Subcutaneous abdominal adipose tissue (tissue), 5 donors: ENCODE data around the gene KRT76.

Experiments used
- H3K27ac ChIP-seq: one replicate; pipeline ENCODE4 v1.7.0; 2013; ENCODE audit warnings: low read depth, mild to moderate bottlenecking, inconsistent platforms, low read length, moderate library complexity
- H3K27me3 ChIP-seq, 5 donors: one replicate each; pipeline ENCODE4 v1.7.0; 2013; ENCODE audit warnings: low read length in 5 of 5, inconsistent platforms in 1 of 5; ENCODE audit not compliant: control insufficient read depth in 5 of 5, insufficient read depth in 4 of 5
- H3K36me3 ChIP-seq, 5 donors: one replicate each; pipeline ENCODE4 v1.7.0; 2013; ENCODE audit warnings: low read length in 5 of 5; ENCODE audit not compliant: control insufficient read depth in 5 of 5, insufficient read depth in 5 of 5
- H3K4me1 ChIP-seq, 5 donors: one replicate each; pipeline ENCODE4 v1.7.0; 2013; ENCODE audit warnings: low read length in 5 of 5, mild to moderate bottlenecking in 3 of 5, moderate library complexity in 1 of 5; ENCODE audit not compliant: control insufficient read depth in 5 of 5, insufficient read depth in 5 of 5
- H3K4me3 ChIP-seq, 5 donors: one replicate each; pipeline ENCODE4 v1.7.0; 2013; ENCODE audit warnings: low read length in 5 of 5, low read depth in 1 of 5
- H3K9ac ChIP-seq, 5 donors: one replicate each; pipeline ENCODE4 v1.7.0; 2013; ENCODE audit warnings: low read length in 5 of 5, mild to moderate bottlenecking in 4 of 5, moderate library complexity in 3 of 5
- H3K9me3 ChIP-seq, 5 donors: one replicate each; pipeline ENCODE4 v1.7.0; 2013; ENCODE audit warnings: low read length in 5 of 5; ENCODE audit not compliant: control insufficient read depth in 5 of 5
- donor health status: healthy.
- donor health status: healthy.
- donor health status: healthy.
- donor health status: healthy.
- donor health status: healthy.

Gene KRT76

GRCh38 chr12:52739963-52740362 lies 37.2 kb downstream of the KRT76 start:
- Histone ChIP-seq H3K4me3 (no peak overlapping the region), H3K4me1 (no peaks in the 10 kb centered on the region), H3K27ac (no peak overlapping the region), H3K36me3 (no peaks in the 10 kb centered on the region), H3K9ac (no peak overlapping the region), H3K9me3 (peaks cover 0 to 2% (median 0%) of the 10 kb centered on the region in 5 donors), H3K27me3 (peaks cover 6 to 14% (median 13%) of the 10 kb centered on the region in 5 donors)

GRCh38 chr12:52735816-52736632 lies 41.1 kb downstream of the KRT76 start:
- peaks cover 0 to 2% (median 0%) of the 10 kb centered on the region in 5 donors for H3K9me3 ChIP-seq
- no peaks in the 10 kb centered on the region for H3K36me3 ChIP-seq
- no peak overlapping the region for H3K9ac ChIP-seq
- H3K27ac ChIP-seq, result no peak overlapping the region
- H3K4me1 ChIP-seq, result no peaks in the 10 kb centered on the region
- peaks cover 8 to 18% (median 12%) of the 10 kb centered on the region in 5 donors for H3K27me3 ChIP-seq
- H3K4me3 ChIP-seq, result no peak overlapping the region

- H3K9ac ChIP-seq, result no peak overlapping the region
- no peaks in the 10 kb centered on the region for H3K36me3 ChIP-seq
- H3K9me3 ChIP-seq, result peaks cover 0 to 2% (median 0%) of the 10 kb centered on the region in 5 donors
- H3K27me3 ChIP-seq, result peaks cover 8 to 18% (median 12%) of the 10 kb centered on the region in 5 donors
- no peaks in the 10 kb centered on the region for H3K4me1 ChIP-seq
- no peak overlapping the region for H3K4me3 ChIP-seq
- H3K27ac ChIP-seq, result no peak overlapping the region
Measured at GRCh38 chr12:52735106-52735505, 42.0 kb downstream of the KRT76 start.

- no peaks in the 10 kb centered on the region for H3K4me1 ChIP-seq
Measured at GRCh38 chr12:52730793-52731192, 46.4 kb downstream of the KRT76 start.

GRCh38 chr12:52730383-52730782 lies 46.8 kb downstream of the KRT76 start:
- H3K9me3 ChIP-seq, result peaks cover 0 to 2% (median 0%) of the 10 kb centered on the region in 5 donors
- H3K27ac ChIP-seq, result no peak overlapping the region
- H3K4me3 ChIP-seq, result no peak overlapping the region
- H3K27me3 ChIP-seq, result peaks cover 6 to 17% (median 10%) of the 10 kb centered on the region in 5 donors
- no peaks in the 10 kb centered on the region for H3K4me1 ChIP-seq
- H3K36me3 ChIP-seq, result no peaks in the 10 kb centered on the region
- no peak overlapping the region for H3K9ac ChIP-seq

More at GRCh38 chr12:52730793-52731192, 46.4 kb downstream of the KRT76 start:
- H3K9me3 ChIP-seq, result peaks cover 0 to 2% (median 0%) of the 10 kb centered on the region in 5 donors
- no peak overlapping the region for H3K4me3 ChIP-seq
- peaks cover 6 to 18% (median 12%) of the 10 kb centered on the region in 5 donors for H3K27me3 ChIP-seq
- H3K27ac ChIP-seq, result no peak overlapping the region
- H3K9ac ChIP-seq, result no peak overlapping the region
- H3K36me3 ChIP-seq, result no peaks in the 10 kb centered on the region

GRCh38 chr12:52729147-52729546 lies 48.0 kb downstream of the KRT76 start:
- H3K27me3 ChIP-seq, result peaks cover 0 to 12% (median 7%) of the 10 kb centered on the region in 5 donors

GRCh38 chr12:52728374-52728773 lies 48.8 kb downstream of the KRT76 start:
- H3K36me3 ChIP-seq, result no peaks in the 10 kb centered on the region
- no peaks in the 10 kb centered on the region for H3K9me3 ChIP-seq
- peaks cover 0 to 8% (median 5%) of the 10 kb centered on the region in 5 donors for H3K27me3 ChIP-seq
- no peak overlapping the region for H3K27ac ChIP-seq
- H3K9ac ChIP-seq, result no peak overlapping the region
- no peak overlapping the region for H3K4me3 ChIP-seq
- no peaks in the 10 kb centered on the region for H3K4me1 ChIP-seq

More at GRCh38 chr12:52729147-52729546, 48.0 kb downstream of the KRT76 start:
- H3K36me3 ChIP-seq, result no peaks in the 10 kb centered on the region
- no peak overlapping the region for H3K4me3 ChIP-seq
- H3K9me3 ChIP-seq, result peaks cover 0 to 1% (median 0%) of the 10 kb centered on the region in 5 donors
- no peak overlapping the region for H3K9ac ChIP-seq
- H3K27ac ChIP-seq, result no peak overlapping the region
- H3K4me1 ChIP-seq, result no peaks in the 10 kb centered on the region

- no peaks in the 10 kb centered on the region for H3K4me1 ChIP-seq
- no peaks in the 10 kb centered on the region for H3K9me3 ChIP-seq
- no peak overlapping the region for H3K9ac ChIP-seq
- no peaks in the 10 kb centered on the region for H3K36me3 ChIP-seq
- no peak overlapping the region for H3K27ac ChIP-seq
- peaks cover 0 to 12% (median 3%) of the 10 kb centered on the region in 5 donors for H3K27me3 ChIP-seq
- H3K4me3 ChIP-seq, result no peak overlapping the region
Measured at GRCh38 chr12:52727037-52727436, 50.1 kb downstream of the KRT76 start.

GRCh38 chr12:52726451-52726850 lies 50.7 kb downstream of the KRT76 start:
- H3K9me3 ChIP-seq, result no peaks in the 10 kb centered on the region
- no peak overlapping the region for H3K27ac ChIP-seq
- H3K4me1 ChIP-seq, result no peaks in the 10 kb centered on the region
- no peak overlapping the region for H3K9ac ChIP-seq
- peaks cover 2 to 8% (median 3%) of the 10 kb centered on the region in 5 donors for H3K27me3 ChIP-seq
- no peak overlapping the region for H3K4me3 ChIP-seq
- H3K36me3 ChIP-seq, result no peaks in the 10 kb centered on the region

- Histone ChIP-seq H3K36me3 (no peaks in the 10 kb centered on the region), H3K9ac (no peak overlapping the region), H3K4me3 (no peak overlapping the region), H3K9me3 (no peaks in the 10 kb centered on the region), H3K27me3 (peaks cover 2 to 8% (median 4%) of the 10 kb centered on the region in 5 donors), H3K27ac (no peak overlapping the region), H3K4me1 (no peaks in the 10 kb centered on the region)
Measured at GRCh38 chr12:52724384-52724783, 52.8 kb downstream of the KRT76 start.
